Measurements from ENCODE around the gene UBAC1.

The UBAC1 gene

DNA sequence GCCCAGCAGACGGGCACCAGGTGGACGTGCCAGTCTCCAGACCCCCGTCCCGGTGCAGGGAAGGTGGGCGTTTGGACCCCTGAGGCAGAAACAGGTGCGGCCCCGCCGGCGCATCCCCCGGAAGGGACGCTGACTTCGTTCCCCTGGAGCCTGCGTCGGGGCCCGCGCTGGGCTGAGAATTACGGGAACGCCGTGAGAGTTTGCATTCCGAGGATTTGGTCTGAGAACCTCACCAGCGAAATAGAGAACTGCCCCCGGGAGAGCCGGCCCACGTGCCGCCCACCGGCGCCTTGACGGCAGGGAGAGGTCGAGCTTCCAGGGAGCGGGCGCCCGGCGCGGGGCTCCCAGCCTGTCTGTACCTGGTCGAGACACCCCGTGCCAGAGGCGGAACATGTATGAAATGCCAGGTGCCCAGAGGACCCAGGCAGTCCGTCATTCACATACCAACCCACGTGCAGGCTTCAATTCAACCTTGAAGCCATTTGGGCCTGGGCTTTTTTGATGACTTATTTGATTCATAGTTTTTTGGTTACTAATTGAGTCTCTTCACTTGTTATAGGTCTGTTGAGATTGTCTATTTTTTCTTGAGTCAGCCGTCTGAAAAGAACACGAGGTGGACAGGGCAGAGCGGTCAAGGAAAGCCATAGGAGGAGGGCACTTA, 53.0 kb downstream of the UBAC1 start:
- H3K9ac ChIP-seq (ENCODE audit: low read length) = no peak overlapping the region
- no peaks in the 10 kb centered on the region for H3K27me3 ChIP-seq (ENCODE audit: control insufficient read depth, insufficient read depth, low read length)
- peaks cover 12% of the 10 kb centered on the region for H3K36me3 ChIP-seq (ENCODE audit: control insufficient read depth, insufficient read depth, low read length)
- peaks cover 10% of the 10 kb centered on the region for H3K4me1 ChIP-seq (ENCODE audit: control insufficient read depth, insufficient read depth, low read length)
- H3K4me3 ChIP-seq (ENCODE audit: low read length) = peak overlapping the region; percentile 79
- no peak overlapping the region for H3K27ac ChIP-seq (ENCODE audit: low read depth, low read length)

DNA sequence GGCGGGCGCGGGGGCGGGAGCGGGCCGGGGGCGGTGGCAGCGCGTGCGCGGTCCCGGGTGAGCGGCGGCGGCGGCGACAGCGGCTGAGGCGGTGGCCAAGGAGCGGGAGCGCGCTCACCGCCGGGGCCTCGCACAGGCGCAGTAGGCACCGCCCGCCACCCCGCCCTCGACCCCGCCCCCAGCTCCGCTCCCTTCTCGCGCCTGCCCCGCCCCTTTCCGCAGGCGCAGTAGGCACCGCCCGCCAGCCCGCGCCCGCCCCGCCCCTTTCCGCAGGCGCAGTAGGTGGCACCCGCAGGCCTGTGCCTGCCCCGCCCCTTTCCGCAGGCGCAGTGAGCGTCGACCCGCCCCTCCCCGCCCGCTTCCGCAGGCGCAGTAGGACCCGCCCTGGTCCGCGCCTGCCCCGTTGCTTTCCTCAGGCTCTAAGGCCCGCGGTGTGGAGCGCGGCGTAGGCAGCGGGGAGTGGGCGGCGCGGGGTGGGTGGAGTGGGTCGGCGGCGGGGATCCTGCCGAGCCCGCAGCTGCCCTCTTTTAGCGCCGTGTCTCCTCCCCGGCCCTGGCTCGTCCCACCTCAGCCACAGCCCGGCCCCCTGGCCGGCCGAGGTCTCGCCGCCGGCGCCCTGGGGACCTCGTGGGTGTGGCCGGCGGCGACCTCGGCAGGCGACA, 53.6 kb downstream of the UBAC1 start, which contains the start of gene CAMSAP1:
Gene CAMSAP1 (minus strand): TSS at position 116 of the 662 bp plus-strand sequence. CDS start 387 bp downstream, outside the sequence.
- Histone ChIP-seq H3K27ac (ENCODE audit: low read depth, low read length) (peak within 1 kb of the TSS; percentile 58), H3K36me3 (ENCODE audit: control insufficient read depth, insufficient read depth, low read length) (peaks cover 12% of the 10 kb centered on the region), H3K9ac (ENCODE audit: low read length) (no peak within 1 kb of the TSS), H3K4me1 (ENCODE audit: control insufficient read depth, insufficient read depth, low read length) (peaks cover 10% of the 10 kb centered on the region), H3K4me3 (ENCODE audit: low read length) (peak within 1 kb of the TSS; percentile 79), H3K27me3 (ENCODE audit: control insufficient read depth, insufficient read depth, low read length) (no peaks in the 10 kb centered on the region)

DNA sequence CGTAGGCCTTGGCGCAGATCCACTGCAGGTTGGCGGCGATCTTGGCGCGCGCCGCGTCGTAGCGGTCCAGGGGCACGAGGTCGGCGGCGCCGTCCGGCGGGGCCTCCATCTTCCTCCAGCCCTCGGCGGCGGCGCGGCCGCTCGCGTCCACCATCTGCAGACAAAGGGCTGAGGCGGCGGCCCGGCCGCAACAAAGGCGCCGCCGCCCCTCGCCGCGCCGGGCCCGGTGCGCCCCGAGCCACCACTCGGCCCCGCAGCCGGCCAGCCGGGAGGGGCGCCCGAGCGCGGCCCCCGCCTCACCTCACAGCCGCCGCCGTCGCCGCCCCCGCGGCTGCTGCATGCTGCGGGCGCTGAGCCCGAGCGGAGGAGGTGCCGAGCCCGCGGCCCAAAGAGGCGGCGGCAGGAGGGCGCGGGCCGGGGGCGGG, 54.2 kb downstream of the UBAC1 start:
- peak overlapping the region; percentile 55 for H3K4me3 ChIP-seq (ENCODE audit: low read length)
- H3K4me1 ChIP-seq (ENCODE audit: control insufficient read depth, insufficient read depth, low read length) = peaks cover 10% of the 10 kb centered on the region
- H3K36me3 ChIP-seq (ENCODE audit: control insufficient read depth, insufficient read depth, low read length) = peaks cover 12% of the 10 kb centered on the region
- H3K9ac ChIP-seq (ENCODE audit: low read length) = no peak overlapping the region
- no peaks in the 10 kb centered on the region for H3K27me3 ChIP-seq (ENCODE audit: control insufficient read depth, insufficient read depth, low read length)
- H3K27ac ChIP-seq (ENCODE audit: low read depth, low read length) = no peak overlapping the region

DNA sequence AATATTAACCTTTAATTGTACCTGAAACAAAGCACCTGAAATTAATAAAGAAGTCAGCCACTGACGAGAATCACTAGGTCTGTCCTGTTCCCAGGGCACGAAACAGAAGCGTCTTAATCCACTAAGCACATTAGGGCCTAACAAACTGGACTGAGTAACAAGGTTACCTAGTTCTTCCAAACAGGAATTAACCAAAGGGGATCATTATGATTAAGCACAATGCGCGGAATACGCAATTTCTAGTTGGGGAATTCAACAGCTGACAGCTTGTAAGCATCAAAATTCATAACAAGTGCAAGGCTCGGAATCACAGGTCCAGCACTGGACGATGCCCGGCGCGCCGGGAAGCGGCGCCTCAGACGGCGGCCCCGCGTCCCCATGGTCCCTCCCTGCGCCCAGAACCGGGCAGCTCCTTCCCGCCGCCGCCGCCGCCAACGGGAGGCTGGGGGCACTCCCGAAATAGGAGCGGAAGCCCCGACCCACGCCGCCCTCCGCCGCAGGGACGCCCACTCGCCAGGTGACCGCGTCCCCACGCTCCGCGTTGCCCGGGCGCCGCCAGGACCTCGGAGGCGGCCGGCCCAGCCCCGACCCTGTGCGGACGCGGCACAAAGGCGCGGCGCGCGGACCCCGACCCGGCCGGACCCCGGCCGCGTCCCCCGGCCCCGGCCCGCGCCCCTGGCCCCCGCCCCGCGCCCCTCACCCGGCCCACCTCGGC, 54.7 kb downstream of the UBAC1 start:
- Histone ChIP-seq H3K4me1 (ENCODE audit: control insufficient read depth, insufficient read depth, low read length) (peaks cover 10% of the 10 kb centered on the region), H3K27me3 (ENCODE audit: control insufficient read depth, insufficient read depth, low read length) (no peaks in the 10 kb centered on the region), H3K9ac (ENCODE audit: low read length) (no peak overlapping the region), H3K36me3 (ENCODE audit: control insufficient read depth, insufficient read depth, low read length) (peaks cover 9% of the 10 kb centered on the region), H3K4me3 (ENCODE audit: low read length) (peak overlapping the region; percentile 55), H3K27ac (ENCODE audit: low read depth, low read length) (no peak overlapping the region)

DNA sequence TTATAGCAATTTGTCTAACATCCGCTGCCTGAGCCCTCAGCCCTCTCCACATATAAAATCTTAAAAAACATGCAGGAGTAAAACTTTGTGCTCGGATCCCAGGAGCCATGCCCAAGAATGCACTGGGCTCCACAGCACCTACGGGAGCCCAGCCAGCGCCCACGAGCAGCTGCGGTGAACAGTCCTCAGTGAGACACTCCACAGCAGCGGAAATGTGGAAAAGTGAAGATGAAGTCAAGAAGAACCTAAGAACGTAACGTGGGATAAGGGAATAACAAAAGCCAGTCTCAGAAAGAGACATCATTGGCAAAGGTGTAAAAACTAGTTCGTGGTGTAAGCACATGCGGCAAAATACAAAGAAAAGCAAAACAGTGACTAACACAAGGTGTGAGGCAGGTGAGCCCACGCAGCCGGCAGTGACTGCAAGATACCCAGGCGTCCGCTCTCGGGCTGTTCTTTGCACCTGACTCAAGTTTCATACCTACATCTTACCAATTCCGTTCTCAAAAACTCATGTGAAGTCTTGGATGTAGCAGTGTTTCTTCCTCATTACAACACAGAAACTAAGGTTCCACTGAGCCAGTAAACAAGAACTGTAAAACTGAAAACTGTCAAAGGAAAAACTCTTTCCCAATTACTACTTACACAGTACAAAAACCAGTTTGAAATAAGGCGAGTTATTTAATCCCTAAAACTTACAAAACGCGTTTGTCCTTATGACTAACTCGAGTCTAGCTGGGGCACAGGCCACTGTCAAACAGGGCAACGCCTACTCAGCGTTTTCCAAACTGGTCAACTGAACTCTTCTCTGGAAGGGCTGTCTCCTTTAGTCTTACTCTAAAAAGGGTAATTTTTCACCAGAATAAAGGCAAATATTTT, 55.6 kb downstream of the UBAC1 start:
- peaks cover 10% of the 10 kb centered on the region for H3K4me1 ChIP-seq (ENCODE audit: control insufficient read depth, insufficient read depth, low read length)
- H3K27me3 ChIP-seq (ENCODE audit: control insufficient read depth, insufficient read depth, low read length) = no peaks in the 10 kb centered on the region
- H3K4me3 ChIP-seq (ENCODE audit: low read length) = peak overlapping the region; percentile 55
- H3K27ac ChIP-seq (ENCODE audit: low read depth, low read length) = no peak overlapping the region
- peaks cover 6% of the 10 kb centered on the region for H3K36me3 ChIP-seq (ENCODE audit: control insufficient read depth, insufficient read depth, low read length)
- H3K9ac ChIP-seq (ENCODE audit: low read length) = no peak overlapping the region

DNA sequence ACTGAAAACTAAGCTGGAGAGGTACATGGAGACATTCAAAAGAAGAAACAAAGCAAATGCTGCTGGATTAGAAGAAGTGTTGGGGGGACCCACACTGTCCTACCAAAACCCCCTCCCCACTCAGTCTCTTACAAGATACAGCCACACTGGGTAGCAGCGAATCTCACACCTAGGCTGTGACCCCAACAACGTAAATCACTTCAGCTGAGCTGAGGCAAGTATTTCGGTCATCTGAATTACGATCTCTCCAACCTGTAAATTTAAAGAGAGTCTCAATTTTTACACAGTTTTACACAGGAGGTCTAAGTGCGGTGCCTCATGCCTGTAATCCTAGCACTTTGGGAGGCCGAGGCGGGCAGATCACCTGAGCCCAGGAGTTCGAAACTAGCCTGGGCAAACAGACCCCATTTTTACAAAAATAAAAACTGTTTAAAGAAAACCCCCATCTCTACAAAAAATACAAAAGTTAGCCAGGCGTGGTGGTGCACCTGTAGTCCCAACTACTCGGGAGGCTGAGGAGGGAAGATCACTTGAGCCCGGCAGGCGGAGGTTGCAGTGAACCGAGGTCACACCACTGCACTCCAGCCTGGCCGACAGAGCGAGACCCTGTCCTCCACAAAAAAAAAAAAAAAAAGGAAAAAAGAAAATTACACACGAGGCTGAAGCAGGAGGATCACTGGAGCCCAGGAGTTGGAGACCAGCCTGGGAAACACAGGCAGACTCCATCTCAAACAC, 57.2 kb downstream of the UBAC1 start:
- Histone ChIP-seq H3K27ac (ENCODE audit: low read depth, low read length) (no peak overlapping the region), H3K4me1 (ENCODE audit: control insufficient read depth, insufficient read depth, low read length) (peaks cover 8% of the 10 kb centered on the region), H3K36me3 (ENCODE audit: control insufficient read depth, insufficient read depth, low read length) (peaks cover 4% of the 10 kb centered on the region), H3K27me3 (ENCODE audit: control insufficient read depth, insufficient read depth, low read length) (no peaks in the 10 kb centered on the region), H3K4me3 (ENCODE audit: low read length) (no peak overlapping the region), H3K9ac (ENCODE audit: low read length) (no peak overlapping the region)

DNA sequence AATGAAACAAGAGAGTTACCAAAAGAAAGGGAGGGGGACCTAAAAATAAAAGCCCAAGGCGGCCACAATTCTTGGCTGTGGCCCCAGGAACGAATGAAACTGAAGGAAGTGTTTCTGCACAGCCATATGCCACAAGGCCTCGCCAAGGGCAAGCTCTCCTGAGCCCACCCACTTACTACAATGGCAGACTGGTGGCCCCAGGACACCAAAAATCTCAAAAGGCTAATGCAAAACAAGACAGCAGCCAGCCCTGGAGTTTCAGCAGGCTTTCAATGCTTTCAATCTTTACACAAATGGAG, 57.9 kb downstream of the UBAC1 start:
- Histone ChIP-seq H3K27ac (ENCODE audit: low read depth, low read length) (no peak overlapping the region), H3K9ac (ENCODE audit: low read length) (no peak overlapping the region), H3K4me3 (ENCODE audit: low read length) (no peak overlapping the region)

DNA sequence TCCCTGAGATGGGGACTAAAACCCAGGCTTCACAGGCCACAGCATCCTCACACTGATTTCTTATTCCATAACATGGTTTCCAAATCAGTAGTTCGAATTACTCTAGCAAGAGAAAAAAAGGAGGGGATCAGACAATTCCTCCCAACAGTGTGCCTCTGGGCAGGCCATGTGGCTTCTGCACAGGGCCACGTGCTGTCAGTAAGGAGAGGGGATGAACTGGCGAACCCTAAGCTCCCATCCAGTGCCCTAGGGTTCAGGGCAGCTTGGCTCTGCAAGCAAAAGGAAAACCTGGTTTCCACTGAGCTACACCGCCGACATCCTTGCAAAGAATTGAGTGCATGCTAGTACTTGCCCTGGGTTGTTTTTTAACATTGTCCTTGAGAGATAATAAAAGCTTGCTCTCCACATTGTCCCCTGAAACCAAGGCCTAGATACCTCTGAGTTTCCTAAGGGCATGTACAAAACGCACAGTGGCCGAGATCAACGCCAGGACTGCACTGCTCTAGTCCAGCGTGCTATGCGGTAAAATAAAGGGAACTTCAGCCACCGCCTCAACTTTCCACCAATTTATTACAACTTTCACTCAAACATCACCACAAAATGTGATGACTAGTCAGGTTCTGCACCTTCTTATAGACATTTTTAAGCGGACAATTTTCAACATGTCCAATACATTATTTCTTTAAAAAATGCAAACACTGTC, 58.4 kb downstream of the UBAC1 start:
- Histone ChIP-seq H3K4me3 (ENCODE audit: low read length) (no peak overlapping the region), H3K27me3 (ENCODE audit: control insufficient read depth, insufficient read depth, low read length) (no peaks in the 10 kb centered on the region), H3K4me1 (ENCODE audit: control insufficient read depth, insufficient read depth, low read length) (peaks cover 3% of the 10 kb centered on the region), H3K27ac (ENCODE audit: low read depth, low read length) (no peak overlapping the region), H3K9ac (ENCODE audit: low read length) (no peak overlapping the region), H3K36me3 (ENCODE audit: control insufficient read depth, insufficient read depth, low read length) (no peaks in the 10 kb centered on the region)

More for the DNA sequence above, 57.9 kb downstream of the UBAC1 start:
- H3K36me3 ChIP-seq (ENCODE audit: control insufficient read depth, insufficient read depth, low read length) = no peaks in the 10 kb centered on the region
- H3K27me3 ChIP-seq (ENCODE audit: control insufficient read depth, insufficient read depth, low read length) = no peaks in the 10 kb centered on the region
- peaks cover 3% of the 10 kb centered on the region for H3K4me1 ChIP-seq (ENCODE audit: control insufficient read depth, insufficient read depth, low read length)

DNA sequence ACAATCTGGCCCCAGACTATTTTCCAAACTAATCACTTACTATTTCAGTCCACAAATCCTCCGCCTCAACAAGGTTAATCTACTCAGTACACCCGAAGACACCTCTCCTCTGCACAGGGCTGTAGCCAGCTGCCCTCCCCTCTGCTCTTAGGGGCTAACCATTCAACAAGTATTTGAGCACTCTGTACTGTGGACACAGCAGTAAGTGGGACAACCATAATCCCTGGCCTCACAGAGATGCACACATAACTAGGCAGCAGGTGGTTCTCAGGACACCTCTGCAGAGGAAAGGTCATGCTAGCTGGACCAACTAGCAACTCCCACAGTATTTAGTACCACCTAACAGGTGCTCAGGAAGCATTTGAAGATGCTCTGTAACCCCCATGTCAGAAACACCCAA, 59.3 kb downstream of the UBAC1 start:
- Histone ChIP-seq H3K9ac (ENCODE audit: low read length) (no peak overlapping the region), H3K36me3 (ENCODE audit: control insufficient read depth, insufficient read depth, low read length) (no peaks in the 10 kb centered on the region), H3K4me1 (ENCODE audit: control insufficient read depth, insufficient read depth, low read length) (peaks cover 3% of the 10 kb centered on the region), H3K27me3 (ENCODE audit: control insufficient read depth, insufficient read depth, low read length) (no peaks in the 10 kb centered on the region), H3K4me3 (ENCODE audit: low read length) (no peak overlapping the region), H3K27ac (ENCODE audit: low read depth, low read length) (no peak overlapping the region)

DNA sequence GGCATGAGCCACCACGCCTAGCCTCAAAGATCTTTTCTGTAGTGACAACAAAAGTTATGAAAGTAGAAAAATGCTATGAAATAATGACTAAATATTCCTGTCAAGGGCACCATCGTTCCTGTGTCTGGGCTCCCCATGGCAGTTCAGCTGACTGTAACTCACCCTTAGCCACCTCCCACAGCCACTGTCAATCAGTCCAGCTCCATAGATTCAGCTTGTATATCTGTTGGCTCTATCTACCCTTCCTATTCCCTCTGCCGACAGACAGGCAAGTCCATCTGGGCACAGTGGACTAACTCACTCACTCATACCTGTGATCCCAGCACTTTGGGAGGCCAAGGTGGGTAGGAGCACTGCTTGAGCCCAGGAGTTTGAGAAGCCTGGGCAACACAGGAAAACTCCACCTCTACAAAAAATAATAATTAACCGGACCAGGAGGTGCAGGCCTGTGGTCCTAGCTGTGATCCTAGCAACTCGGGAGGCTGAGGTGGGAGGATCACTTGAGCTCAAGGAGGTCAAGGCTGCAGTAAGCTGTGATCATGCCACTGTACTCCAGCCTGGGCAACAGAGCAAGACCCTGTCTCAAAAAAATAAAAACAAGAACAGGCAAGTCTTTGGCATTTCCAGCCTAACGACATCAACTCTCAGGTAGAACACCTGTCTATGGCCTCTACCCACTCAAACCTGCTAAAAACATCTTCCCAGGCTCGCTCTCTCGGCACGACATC, 60.0 kb downstream of the UBAC1 start:
- peaks cover 3% of the 10 kb centered on the region for H3K4me1 ChIP-seq (ENCODE audit: control insufficient read depth, insufficient read depth, low read length)
- H3K4me3 ChIP-seq (ENCODE audit: low read length) = no peak overlapping the region
- no peak overlapping the region for H3K27ac ChIP-seq (ENCODE audit: low read depth, low read length)

More for the DNA sequence above, 60.0 kb downstream of the UBAC1 start:
- no peak overlapping the region for H3K9ac ChIP-seq (ENCODE audit: low read length)
- H3K36me3 ChIP-seq (ENCODE audit: control insufficient read depth, insufficient read depth, low read length) = no peaks in the 10 kb centered on the region
- no peaks in the 10 kb centered on the region for H3K27me3 ChIP-seq (ENCODE audit: control insufficient read depth, insufficient read depth, low read length)
